NOMO-1 treated with dmso at 0.1 percent for 144 hours (cell line): ENCODE measurements around the gene NMNAT3.
"Not testable (repeated sequence)": the region's sequence is repeated elsewhere in the genome, so short reads cannot be mapped to it uniquely, and the experiment has no call there.

Experiments
- DNase-seq: peaks from one replicate; lab custom pipeline; 2025; ENCODE audit not compliant: unreplicated experiment; lab: John Stamatoyannopoulos, UW

NMNAT3 gene

GRCh38 chr3:139639662-139640061, 38.1 kb downstream of the NMNAT3 start:
- no peak for DNase-seq

- no peak for DNase-seq
Measured at GRCh38 chr3:139638518-139638917, 39.3 kb downstream of the NMNAT3 start.

- no peak for DNase-seq
Measured at GRCh38 chr3:139636511-139636910, 41.3 kb downstream of the NMNAT3 start.

- no peak for DNase-seq
Measured at GRCh38 chr3:139634111-139634635, 43.6 kb downstream of the NMNAT3 start.

GRCh38 chr3:139633511-139633910, 44.3 kb downstream of the NMNAT3 start:
- no peak for DNase-seq

GRCh38 chr3:139630542-139630941, 47.2 kb downstream of the NMNAT3 start:
- no peak for DNase-seq

- DNase-seq: no peak
Measured at GRCh38 chr3:139629033-139629432, 48.7 kb downstream of the NMNAT3 start.

GRCh38 chr3:139627759-139628158, 50.0 kb downstream of the NMNAT3 start:
- no peak for DNase-seq

GRCh38 chr3:139620438-139620837, 57.3 kb downstream of the NMNAT3 start:
- DNase-seq: no peak

- DNase-seq: no peak
Measured at GRCh38 chr3:139619484-139619883, 58.3 kb downstream of the NMNAT3 start.

GRCh38 chr3:139617672-139618268, 60.0 kb downstream of the NMNAT3 start:
- DNase-seq: no peak

GRCh38 chr3:139611528-139611927, 66.2 kb downstream of the NMNAT3 start:
- DNase-seq: no peak

- no peak for DNase-seq
Measured at GRCh38 chr3:139610886-139611285, 66.9 kb downstream of the NMNAT3 start.

GRCh38 chr3:139608924-139609323, 68.8 kb downstream of the NMNAT3 start:
- DNase-seq: no peak

- DNase-seq: no peak
Measured at GRCh38 chr3:139608108-139608380, 69.7 kb downstream of the NMNAT3 start.

GRCh38 chr3:139607257-139608107, 70.3 kb downstream of the NMNAT3 start:
- DNase-seq: no peak

- no peak for DNase-seq
Measured at GRCh38 chr3:139602003-139602402, 75.8 kb downstream of the NMNAT3 start.

GRCh38 chr3:139601191-139601961, 76.4 kb downstream of the NMNAT3 start:
- peak; percentile 26 for DNase-seq

- no peak for DNase-seq
Measured at GRCh38 chr3:139597947-139598346, 79.8 kb downstream of the NMNAT3 start.

- DNase-seq: not testable (repeated sequence)
Measured at GRCh38 chr3:139591186-139591585, 86.6 kb downstream of the NMNAT3 start.

GRCh38 chr3:139588450-139588849, 89.3 kb downstream of the NMNAT3 start:
- DNase-seq: peak; percentile 27

- DNase-seq: no peak
Measured at GRCh38 chr3:139587797-139588196, 90.0 kb downstream of the NMNAT3 start.
